ENCODE data around the gene RAB3GAP1.
"Not testable (repeated sequence)": the region's sequence is repeated elsewhere in the genome, so short reads cannot be mapped to it uniquely, and the experiment has no call there.

Gene RAB3GAP1

GRCh38 chr2:135055182-135055786, 3.2 kb downstream of the RAB3GAP1 start:
- DNase-seq (ENCODE audit: low read depth, low spot score) = peak; percentile 53

- DNase-seq (ENCODE audit: low read depth, low spot score) = no peak
Observed at GRCh38 chr2:135056790-135057189, 4.7 kb downstream of the RAB3GAP1 start.

- DNase-seq (ENCODE audit: low read depth, low spot score) = no peak
Observed at GRCh38 chr2:135059577-135059976, 7.5 kb downstream of the RAB3GAP1 start.

GRCh38 chr2:135063210-135063609, 11.1 kb downstream of the RAB3GAP1 start:
- no peak for DNase-seq (ENCODE audit: low read depth, low spot score)

- no peak for DNase-seq (ENCODE audit: low read depth, low spot score)
Observed at GRCh38 chr2:135064149-135064548, 12.1 kb downstream of the RAB3GAP1 start.

- DNase-seq (ENCODE audit: low read depth, low spot score) = no peak
Observed at GRCh38 chr2:135066710-135067109, 14.6 kb downstream of the RAB3GAP1 start.

GRCh38 chr2:135072125-135072997, 20.3 kb downstream of the RAB3GAP1 start:
- DNase-seq (ENCODE audit: low read depth, low spot score) = no peak

GRCh38 chr2:135074216-135074615, 22.1 kb downstream of the RAB3GAP1 start:
- DNase-seq (ENCODE audit: low read depth, low spot score) = no peak

- no peak for DNase-seq (ENCODE audit: low read depth, low spot score)
Observed at GRCh38 chr2:135076556-135076955, 24.5 kb downstream of the RAB3GAP1 start.

- DNase-seq (ENCODE audit: low read depth, low spot score) = no peak
Observed at GRCh38 chr2:135078417-135078816, 26.3 kb downstream of the RAB3GAP1 start.

GRCh38 chr2:135086222-135086621, 34.1 kb downstream of the RAB3GAP1 start:
- DNase-seq (ENCODE audit: low read depth, low spot score) = no peak

- not testable (repeated sequence) for DNase-seq (ENCODE audit: low read depth, low spot score)
Observed at GRCh38 chr2:135089597-135089996, 37.5 kb downstream of the RAB3GAP1 start.

- DNase-seq (ENCODE audit: low read depth, low spot score) = no peak
Observed at GRCh38 chr2:135091681-135092080, 39.6 kb downstream of the RAB3GAP1 start.

- no peak for DNase-seq (ENCODE audit: low read depth, low spot score)
Observed at GRCh38 chr2:135093193-135093592, 41.1 kb downstream of the RAB3GAP1 start.

GRCh38 chr2:135093670-135094330, 41.7 kb downstream of the RAB3GAP1 start:
- no peak for DNase-seq (ENCODE audit: low read depth, low spot score)

- no peak for DNase-seq (ENCODE audit: low read depth, low spot score)
Observed at GRCh38 chr2:135094508-135094907, 42.4 kb downstream of the RAB3GAP1 start.

- DNase-seq (ENCODE audit: low read depth, low spot score) = no peak
Observed at GRCh38 chr2:135095591-135095990, 43.5 kb downstream of the RAB3GAP1 start.

- DNase-seq (ENCODE audit: low read depth, low spot score) = no peak
Observed at GRCh38 chr2:135096665-135097446, 44.8 kb downstream of the RAB3GAP1 start.

- DNase-seq (ENCODE audit: low read depth, low spot score) = no peak
Observed at GRCh38 chr2:135097532-135098231, 45.6 kb downstream of the RAB3GAP1 start.

- no peak for DNase-seq (ENCODE audit: low read depth, low spot score)
Observed at GRCh38 chr2:135099802-135100483, 47.9 kb downstream of the RAB3GAP1 start.

GRCh38 chr2:135103843-135104242, 51.8 kb downstream of the RAB3GAP1 start:
- no peak for DNase-seq (ENCODE audit: low read depth, low spot score)

All from astrocyte of the hippocampus (primary cell).